MM.1S (cell line): ENCODE results near the gene AGO3.

Source experiments
- DNase-seq: peaks from one replicate; pipeline ENCODE4 v3.0.0-alpha.2; 2015
- H2AFZ ChIP-seq: fragments of 300-600 bp; sonication (generic); 2 replicates; pipeline ENCODE4 v1.6.0; 2016; ENCODE audit warnings: antibody characterized with exemption, low read length
- H3F3A ChIP-seq: fragments of 300-600 bp; sonication (generic); 2 replicates; pipeline ENCODE4 v1.6.1; 2016; ENCODE audit warnings: mild to moderate bottlenecking, antibody characterized with exemption, low read length, moderate library complexity, mixed read lengths; ENCODE audit not compliant: insufficient read depth
- H3K27ac ChIP-seq: fragments of 300-600 bp; sonication (generic); 2 replicates; pipeline ENCODE4 v1.5.1; 2016; ENCODE audit warnings: mild to moderate bottlenecking, low read length
- H3K27me3 ChIP-seq: fragments of 300-600 bp; sonication (generic); replicated peaks from 2 replicates; pipeline ENCODE4 v1.6.0; 2016; ENCODE audit warnings: low read length; ENCODE audit not compliant: insufficient read depth
- H3K36me3 ChIP-seq: fragments of 300-600 bp; sonication (generic); replicated peaks from 2 replicates; pipeline ENCODE4 v1.6.1; 2016; ENCODE audit warnings: mild to moderate bottlenecking, low read length, mixed read lengths; ENCODE audit not compliant: insufficient read depth
- H3K4me1 ChIP-seq: fragments of 300-600 bp; sonication (generic); 2 replicates; pipeline ENCODE4 v1.6.1; 2016; ENCODE audit warnings: low read length, mixed read lengths
- H3K4me2 ChIP-seq: fragments of 300-600 bp; sonication (generic); 2 replicates; pipeline ENCODE4 v1.6.0; 2016; ENCODE audit warnings: low read depth, low read length
- H3K4me3 ChIP-seq: fragments of 300-600 bp; sonication (generic); 2 replicates; pipeline ENCODE4 v1.5.1; 2016; ENCODE audit warnings: low read length, mixed read lengths
- H3K79me2 ChIP-seq: fragments of 300-600 bp; sonication (generic); 2 replicates; pipeline ENCODE4 v1.6.1; 2016; ENCODE audit warnings: mixed run types, low read length, mixed read lengths
- H3K9ac ChIP-seq: fragments of 300-600 bp; sonication (generic); 2 replicates; pipeline ENCODE4 v1.6.1; 2016; ENCODE audit warnings: low read length, mixed read lengths
- H3K9me2 ChIP-seq: fragments of 300-600 bp; sonication (generic); replicated peaks from 2 replicates; pipeline ENCODE4 v1.6.1; 2016; ENCODE audit warnings: mild to moderate bottlenecking, low read length, mixed read lengths; ENCODE audit not compliant: insufficient read depth
- H3K9me3 ChIP-seq: fragments of 300-600 bp; sonication (generic); replicated peaks from 2 replicates; pipeline ENCODE4 v1.6.1; 2016; ENCODE audit warnings: mild to moderate bottlenecking, low read length, mixed read lengths; ENCODE audit not compliant: insufficient read depth
- H4K20me1 ChIP-seq: fragments of 300-600 bp; sonication (generic); 2 replicates; pipeline ENCODE4 v1.6.1; 2016; ENCODE audit warnings: mild to moderate bottlenecking, low read length, moderate library complexity, mixed read lengths; ENCODE audit not compliant: insufficient read depth
- CTCF ChIP-seq: fragments of 300-600 bp; sonication (generic); IDR thresholded peaks from 2 replicates; pipeline ENCODE4 v1.5.1; 2016; ENCODE audit warnings: antibody characterized with exemption, low read length, mixed read lengths
- EZH2 ChIP-seq: fragments of 300-600 bp; sonication (generic); optimal IDR thresholded peaks from 2 replicates; pipeline ENCODE3; 2017; ENCODE audit warnings: low read depth, mild to moderate bottlenecking, antibody characterized with exemption, low read length, mixed read lengths
- EZH2phosphoT487 ChIP-seq: fragments of 300-600 bp; sonication (generic); IDR thresholded peaks from 2 replicates; pipeline ENCODE4 v1.6.1; 2018; ENCODE audit warnings: antibody characterized with exemption, low read length

The AGO3 gene

GRCh38 chr1:36099681-36100341 is 168.9 kb downstream of the AGO3 start:
- Histone ChIP-seq H4K20me1 (no peaks in the 10 kb centered on the region), H3F3A (no peaks in the 10 kb centered on the region; the same call in 1 of the 2 replicates), H3K9me2 (no peaks in the 10 kb centered on the region), H3K79me2 (no peaks in the 10 kb centered on the region), H2AFZ (peak overlapping the region; percentile 93), H3K36me3 (no peaks in the 10 kb centered on the region), H3K4me2 (peak overlapping the region; percentile 95), H3K4me1 (no peaks in the 10 kb centered on the region), H3K9ac (no peak overlapping the region), H3K27me3 (no peaks in the 10 kb centered on the region), H3K9me3 (no peaks in the 10 kb centered on the region), H3K27ac (no peak overlapping the region), H3K4me3 (peak overlapping the region; percentile 54)
- peak; percentile 67 for DNase-seq
- TF ChIP-seq EZH2 = no peak
- peak; percentile 83 for TF ChIP-seq CTCF

- Histone ChIP-seq H3K36me3 (no peaks in the 10 kb centered on the region), H3K9me2 (no peaks in the 10 kb centered on the region), H3K27ac (no peak overlapping the region), H3K4me3 (no peak overlapping the region), H4K20me1 (no peaks in the 10 kb centered on the region), H3K79me2 (no peaks in the 10 kb centered on the region), H3F3A (no peaks in the 10 kb centered on the region; the same call in 1 of the 2 replicates), H2AFZ (peak overlapping the region; percentile 93), H3K9ac (no peak overlapping the region), H3K4me2 (peak overlapping the region; percentile 95; the same call in 1 of the 2 replicates), H3K9me3 (no peaks in the 10 kb centered on the region), H3K27me3 (no peaks in the 10 kb centered on the region), H3K4me1 (no peaks in the 10 kb centered on the region)
- TF ChIP-seq CTCF (no peak), EZH2phosphoT487 (no peak), EZH2 (no peak)
- no peak for DNase-seq
Observed at GRCh38 chr1:36100376-36100775, 169.5 kb downstream of the AGO3 start.

- no peaks in the 10 kb centered on the region for H3F3A ChIP-seq
- H3K27ac ChIP-seq = no peak overlapping the region
- no peak for DNase-seq
- H3K9me2 ChIP-seq = no peaks in the 10 kb centered on the region
- H3K4me1 ChIP-seq = no peaks in the 10 kb centered on the region
- no peaks in the 10 kb centered on the region for H3K9me3 ChIP-seq
- H4K20me1 ChIP-seq = no peaks in the 10 kb centered on the region
- H3K4me3 ChIP-seq = no peak overlapping the region
- no peak overlapping the region for H2AFZ ChIP-seq
- no peaks in the 10 kb centered on the region for H3K79me2 ChIP-seq
- no peaks in the 10 kb centered on the region for H3K36me3 ChIP-seq
- no peaks in the 10 kb centered on the region for H3K27me3 ChIP-seq
- TF ChIP-seq EZH2 (no peak), CTCF (no peak), EZH2phosphoT487 (no peak)
- no peak overlapping the region for H3K9ac ChIP-seq
- H3K4me2 ChIP-seq = no peak overlapping the region
Observed at GRCh38 chr1:36101546-36101945, 170.6 kb downstream of the AGO3 start.
